ENCODE results near the gene ARHGDIA.

Gene ARHGDIA

DNA sequence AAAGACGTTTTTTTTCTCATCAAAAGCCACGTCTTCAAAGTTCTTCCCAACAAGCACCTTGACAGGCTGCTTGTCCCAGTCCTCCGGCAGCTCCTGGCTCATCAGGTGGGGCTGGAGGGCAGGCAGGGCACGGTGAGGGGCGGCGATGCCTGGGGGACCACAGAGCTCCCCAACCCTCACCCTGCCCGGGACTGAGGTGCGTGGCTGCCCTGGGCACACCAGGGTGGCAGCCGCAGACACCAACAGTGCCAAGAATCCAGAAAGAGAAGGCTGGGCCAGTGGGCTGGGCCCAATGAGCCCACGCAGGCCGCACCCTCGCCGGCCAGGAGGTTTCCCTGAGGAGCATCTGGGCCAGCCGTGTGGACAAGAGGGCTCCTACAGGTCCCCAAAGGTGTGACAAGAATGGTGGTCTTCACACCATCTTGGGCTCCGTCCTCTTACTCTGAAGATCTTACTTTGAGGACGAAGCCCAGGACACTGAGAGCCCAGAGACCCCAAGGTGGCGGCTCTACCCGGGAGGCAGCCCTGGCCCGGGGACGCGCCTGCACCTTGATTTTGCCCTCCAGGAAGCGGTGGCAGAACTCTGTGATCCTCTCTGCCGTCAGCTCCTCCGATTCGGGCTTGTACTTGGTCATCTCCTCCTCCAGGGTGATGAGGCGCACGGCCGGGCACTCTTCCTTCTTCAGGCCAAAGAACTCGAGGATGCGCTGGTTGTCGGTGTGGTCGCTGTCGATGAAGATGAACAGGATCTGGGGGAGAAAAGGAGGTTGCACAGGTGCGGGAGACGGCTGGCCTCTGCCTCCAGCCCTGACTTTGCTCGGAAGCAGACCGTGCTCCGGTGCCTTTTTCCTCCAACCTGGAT is 25.0 kb downstream of the ARHGDIA start:
- H3K4me1 ChIP-seq (ENCODE audit: control insufficient read depth, insufficient read depth, low read length, unreplicated experiment) = no peaks in the 10 kb centered on the region
- no peak overlapping the region for H3K27ac ChIP-seq (ENCODE audit: low read depth, low read length)
- H3K27me3 ChIP-seq (ENCODE audit: insufficient read depth, low read length) = no peaks in the 10 kb centered on the region
- H3K79me2 ChIP-seq (ENCODE audit: control insufficient read depth, insufficient read depth, low read length, unreplicated experiment) = peaks cover 4% of the 10 kb centered on the region
- no peak overlapping the region for H2AFZ ChIP-seq (ENCODE audit: low read length, unreplicated experiment)
- no peak overlapping the region for H3K4me3 ChIP-seq (ENCODE audit: low read depth, low read length)
- H3K36me3 ChIP-seq (ENCODE audit: insufficient read depth, low read length) = peaks cover 36% of the 10 kb centered on the region; the same call in 1 of the 2 replicates

GRCh38 chr17:81845361-81845760 is 25.8 kb downstream of the ARHGDIA start:
- Histone ChIP-seq H3K36me3 (ENCODE audit: insufficient read depth, low read length) (peaks cover 35% of the 10 kb centered on the region; the same call in 1 of the 2 replicates), H3K79me2 (ENCODE audit: control insufficient read depth, insufficient read depth, low read length, unreplicated experiment) (no peaks in the 10 kb centered on the region), H3K4me1 (ENCODE audit: control insufficient read depth, insufficient read depth, low read length, unreplicated experiment) (no peaks in the 10 kb centered on the region), H3K4me3 (ENCODE audit: low read depth, low read length) (no peak overlapping the region), H2AFZ (ENCODE audit: low read length, unreplicated experiment) (no peak overlapping the region), H3K27ac (ENCODE audit: low read depth, low read length) (no peak overlapping the region), H3K27me3 (ENCODE audit: insufficient read depth, low read length) (no peaks in the 10 kb centered on the region)

- Histone ChIP-seq H3K4me1 (ENCODE audit: control insufficient read depth, insufficient read depth, low read length, unreplicated experiment) (no peaks in the 10 kb centered on the region), H3K4me3 (ENCODE audit: low read depth, low read length) (no peak overlapping the region), H2AFZ (ENCODE audit: low read length, unreplicated experiment) (no peak overlapping the region), H3K27ac (ENCODE audit: low read depth, low read length) (no peak overlapping the region), H3K36me3 (ENCODE audit: insufficient read depth, low read length) (peaks cover 35% of the 10 kb centered on the region; the same call in 1 of the 2 replicates), H3K27me3 (ENCODE audit: insufficient read depth, low read length) (no peaks in the 10 kb centered on the region), H3K79me2 (ENCODE audit: control insufficient read depth, insufficient read depth, low read length, unreplicated experiment) (no peaks in the 10 kb centered on the region)
Measured at GRCh38 chr17:81844887-81845286, 26.2 kb downstream of the ARHGDIA start.

- Histone ChIP-seq H2AFZ (ENCODE audit: low read length, unreplicated experiment) (no peak overlapping the region), H3K4me1 (ENCODE audit: control insufficient read depth, insufficient read depth, low read length, unreplicated experiment) (no peaks in the 10 kb centered on the region), H3K27ac (ENCODE audit: low read depth, low read length) (no peak overlapping the region), H3K79me2 (ENCODE audit: control insufficient read depth, insufficient read depth, low read length, unreplicated experiment) (no peaks in the 10 kb centered on the region), H3K4me3 (ENCODE audit: low read depth, low read length) (no peak overlapping the region), H3K36me3 (ENCODE audit: insufficient read depth, low read length) (peaks cover 35% of the 10 kb centered on the region; the same call in 1 of the 2 replicates), H3K27me3 (ENCODE audit: insufficient read depth, low read length) (no peaks in the 10 kb centered on the region)
Measured at GRCh38 chr17:81844327-81844851, 26.7 kb downstream of the ARHGDIA start.

GRCh38 chr17:81843713-81844326 is 27.3 kb downstream of the ARHGDIA start:
- H3K4me3 ChIP-seq (ENCODE audit: low read depth, low read length) = no peak overlapping the region
- H3K27ac ChIP-seq (ENCODE audit: low read depth, low read length) = no peak overlapping the region
- no peaks in the 10 kb centered on the region for H3K79me2 ChIP-seq (ENCODE audit: control insufficient read depth, insufficient read depth, low read length, unreplicated experiment)
- no peaks in the 10 kb centered on the region for H3K4me1 ChIP-seq (ENCODE audit: control insufficient read depth, insufficient read depth, low read length, unreplicated experiment)
- no peak overlapping the region for H2AFZ ChIP-seq (ENCODE audit: low read length, unreplicated experiment)
- H3K27me3 ChIP-seq (ENCODE audit: insufficient read depth, low read length) = no peaks in the 10 kb centered on the region
- peaks cover 35% of the 10 kb centered on the region; the same call in 1 of the 2 replicates for H3K36me3 ChIP-seq (ENCODE audit: insufficient read depth, low read length)

- H3K4me1 ChIP-seq (ENCODE audit: control insufficient read depth, insufficient read depth, low read length, unreplicated experiment) = no peaks in the 10 kb centered on the region
- H3K79me2 ChIP-seq (ENCODE audit: control insufficient read depth, insufficient read depth, low read length, unreplicated experiment) = no peaks in the 10 kb centered on the region
- no peaks in the 10 kb centered on the region for H3K27me3 ChIP-seq (ENCODE audit: insufficient read depth, low read length)
- no peak overlapping the region for H3K4me3 ChIP-seq (ENCODE audit: low read depth, low read length)
- H3K27ac ChIP-seq (ENCODE audit: low read depth, low read length) = no peak overlapping the region
- H2AFZ ChIP-seq (ENCODE audit: low read length, unreplicated experiment) = no peak overlapping the region
- peaks cover 32% of the 10 kb centered on the region; the same call in 1 of the 2 replicates for H3K36me3 ChIP-seq (ENCODE audit: insufficient read depth, low read length)
Measured at GRCh38 chr17:81842725-81843504, 28.2 kb downstream of the ARHGDIA start.

- Histone ChIP-seq H3K36me3 (ENCODE audit: insufficient read depth, low read length) (peaks cover 31% of the 10 kb centered on the region; the same call in 1 of the 2 replicates), H3K27me3 (ENCODE audit: insufficient read depth, low read length) (no peaks in the 10 kb centered on the region), H3K27ac (ENCODE audit: low read depth, low read length) (no peak overlapping the region)
Measured at GRCh38 chr17:81842378-81842724, 28.8 kb downstream of the ARHGDIA start.

DNA sequence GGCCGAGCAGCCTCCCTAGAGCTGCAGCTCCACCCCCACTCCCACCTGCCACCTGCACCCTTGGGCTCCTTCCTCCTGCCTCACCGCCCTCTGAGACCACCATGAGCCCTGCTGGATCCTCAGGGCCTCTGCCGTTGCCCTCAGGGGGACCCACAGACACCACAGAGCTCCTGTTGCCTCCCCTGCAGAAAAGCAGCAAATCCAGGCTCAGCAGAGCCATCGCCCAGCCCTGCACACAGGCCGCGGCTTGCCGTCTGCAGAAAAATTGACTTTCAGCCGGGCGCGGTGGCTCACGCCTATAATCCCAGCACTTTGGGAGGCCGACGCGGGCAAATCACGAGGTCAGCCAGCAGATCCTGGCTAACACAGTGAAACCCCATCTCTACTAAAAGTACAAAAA is 29.3 kb downstream of the ARHGDIA start:
- H3K79me2 ChIP-seq (ENCODE audit: control insufficient read depth, insufficient read depth, low read length, unreplicated experiment) = no peaks in the 10 kb centered on the region
- H3K4me1 ChIP-seq (ENCODE audit: control insufficient read depth, insufficient read depth, low read length, unreplicated experiment) = no peaks in the 10 kb centered on the region
- H3K4me3 ChIP-seq (ENCODE audit: low read depth, low read length) = no peak overlapping the region
- H3K27me3 ChIP-seq (ENCODE audit: insufficient read depth, low read length) = no peaks in the 10 kb centered on the region
- peaks cover 26% of the 10 kb centered on the region; the same call in 1 of the 2 replicates for H3K36me3 ChIP-seq (ENCODE audit: insufficient read depth, low read length)
- no peak overlapping the region for H3K27ac ChIP-seq (ENCODE audit: low read depth, low read length)
- H2AFZ ChIP-seq (ENCODE audit: low read length, unreplicated experiment) = no peak overlapping the region

More at GRCh38 chr17:81842378-81842724, 28.8 kb downstream of the ARHGDIA start:
- no peak overlapping the region for H2AFZ ChIP-seq (ENCODE audit: low read length, unreplicated experiment)
- H3K4me3 ChIP-seq (ENCODE audit: low read depth, low read length) = no peak overlapping the region
- no peaks in the 10 kb centered on the region for H3K4me1 ChIP-seq (ENCODE audit: control insufficient read depth, insufficient read depth, low read length, unreplicated experiment)
- no peaks in the 10 kb centered on the region for H3K79me2 ChIP-seq (ENCODE audit: control insufficient read depth, insufficient read depth, low read length, unreplicated experiment)

GRCh38 chr17:81840826-81841778 is 30.0 kb downstream of the ARHGDIA start:
- H3K4me3 ChIP-seq (ENCODE audit: low read depth, low read length) = no peak overlapping the region
- H3K4me1 ChIP-seq (ENCODE audit: control insufficient read depth, insufficient read depth, low read length, unreplicated experiment) = no peaks in the 10 kb centered on the region
- no peak overlapping the region for H3K27ac ChIP-seq (ENCODE audit: low read depth, low read length)
- no peaks in the 10 kb centered on the region for H3K27me3 ChIP-seq (ENCODE audit: insufficient read depth, low read length)
- peaks cover 19% of the 10 kb centered on the region; the same call in 1 of the 2 replicates for H3K36me3 ChIP-seq (ENCODE audit: insufficient read depth, low read length)
- H3K79me2 ChIP-seq (ENCODE audit: control insufficient read depth, insufficient read depth, low read length, unreplicated experiment) = no peaks in the 10 kb centered on the region
- no peak overlapping the region for H2AFZ ChIP-seq (ENCODE audit: low read length, unreplicated experiment)
